Stimulated activated CD4-positive, alpha-beta T cell treated with anti-CD3 and anti-CD28 coated beads, Interleukin-1b, Interleukin-23, amount 100 ng/mL, for 24 hours (primary cell): Measurements from ENCODE around the gene HBS1L.
A peak's percentile ranks its signal among the peaks of the same experiment; 100 is the strongest.

Experiments used
- DNase-seq, 4 experiments: peaks; one replicate each; pipeline ENCODE4 v3.0.0-alpha.2; 2020; ENCODE audit warnings: low read depth in 4 of 4, low spot score in 1 of 4

HBS1L gene

GRCh38 chr6:135002974-135003703 lies 51.5 kb downstream of the HBS1L start:
- no peak for DNase-seq

DNA sequence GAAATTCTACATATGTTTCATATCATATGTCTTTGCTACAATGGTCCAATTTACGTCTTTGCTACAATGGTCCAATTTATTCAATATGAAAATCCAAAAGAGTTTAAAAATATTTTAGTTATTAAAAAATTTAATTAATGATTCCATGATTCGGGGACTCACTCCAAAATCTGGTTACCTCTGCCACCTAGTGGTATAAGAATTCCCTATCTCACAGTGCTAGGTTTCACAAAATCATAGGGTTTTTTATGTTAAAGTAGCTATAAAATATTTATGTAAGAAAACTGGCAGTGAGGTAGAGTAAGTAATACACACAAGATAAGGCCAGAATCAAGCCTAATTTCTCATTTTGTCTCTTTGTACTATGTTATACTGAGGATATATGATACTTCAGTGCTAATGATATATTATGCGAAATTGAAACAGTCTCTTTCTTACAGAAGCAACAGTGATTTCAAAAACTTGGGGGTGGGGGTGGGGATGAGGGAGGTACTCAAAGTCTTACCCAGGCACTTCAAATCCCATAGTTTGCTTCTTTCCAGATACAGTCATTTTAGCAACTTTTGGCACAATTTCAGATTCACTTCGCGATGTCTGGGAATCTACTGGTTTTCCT lies 52.3 kb downstream of the HBS1L start:
- DNase-seq = no peak

- no peak for DNase-seq
Observed at GRCh38 chr6:134999107-134999506, 55.5 kb downstream of the HBS1L start.

DNA sequence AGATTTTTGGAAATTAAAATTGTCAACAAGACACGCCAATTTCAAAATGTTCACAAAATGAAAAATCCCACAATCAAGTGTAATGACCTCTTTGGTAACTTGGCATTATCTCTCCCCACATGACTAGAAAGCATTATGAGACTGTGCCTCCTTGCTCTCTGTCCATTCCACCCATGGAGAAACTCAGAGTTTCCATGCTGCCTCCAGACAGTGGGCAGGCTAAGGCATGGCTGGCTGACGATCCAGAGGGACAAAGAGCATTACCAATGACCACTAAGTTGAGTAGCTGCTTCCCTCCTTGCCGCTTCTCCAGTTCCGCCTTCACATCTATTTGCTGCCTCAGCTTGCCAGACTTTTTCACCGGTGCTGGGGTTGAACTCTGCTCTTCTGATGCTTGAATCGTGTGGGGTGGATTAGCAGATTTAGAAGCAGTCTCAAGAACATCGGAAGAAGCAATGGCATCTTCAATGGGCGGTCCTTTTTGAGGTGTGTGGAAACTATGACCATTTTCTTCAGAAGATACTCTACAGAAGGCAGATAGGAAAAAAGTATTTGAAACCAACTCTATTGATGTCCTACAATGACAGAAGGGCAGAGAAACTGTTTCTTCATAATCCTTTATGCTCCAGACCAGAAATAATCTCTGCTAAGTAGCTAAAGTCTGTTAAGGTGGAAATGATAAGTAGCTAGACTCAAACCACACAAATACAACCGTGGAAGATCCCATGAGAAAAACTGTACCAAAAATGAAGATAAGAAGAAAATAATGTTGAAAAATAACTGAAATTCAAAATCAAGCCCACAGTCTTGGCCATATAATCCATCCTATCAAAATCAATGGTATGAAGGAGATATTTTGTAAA lies 57.3 kb downstream of the HBS1L start:
- no peak for DNase-seq

- DNase-seq = no peak
Observed at GRCh38 chr6:134995536-134995935, 59.1 kb downstream of the HBS1L start.

DNA sequence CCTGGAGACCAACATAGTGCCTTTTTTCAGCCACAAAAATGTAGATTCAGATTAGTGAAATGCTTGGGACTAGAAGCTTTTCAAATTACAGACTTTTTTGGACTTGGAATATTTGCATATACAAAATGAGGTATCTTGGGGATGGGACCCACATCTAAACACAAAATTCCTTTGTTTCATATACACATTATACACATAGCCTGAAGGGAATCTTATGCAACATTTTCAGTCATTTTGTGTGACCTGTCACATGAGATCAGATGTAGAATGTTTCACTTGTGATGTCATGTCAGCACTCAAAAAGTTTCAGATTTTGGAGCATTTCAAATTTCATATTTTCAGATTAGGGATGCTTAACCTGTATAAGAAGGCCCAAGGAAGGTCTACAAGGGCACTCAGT lies 60.2 kb downstream of the HBS1L start:
- DNase-seq = no peak

- DNase-seq = no peak
Observed at GRCh38 chr6:134992155-134992554, 62.5 kb downstream of the HBS1L start.

- DNase-seq = no peak
Observed at GRCh38 chr6:134990262-134990661, 64.4 kb downstream of the HBS1L start.

GRCh38 chr6:134984821-134985220 lies 69.8 kb downstream of the HBS1L start:
- no peak for DNase-seq

DNA sequence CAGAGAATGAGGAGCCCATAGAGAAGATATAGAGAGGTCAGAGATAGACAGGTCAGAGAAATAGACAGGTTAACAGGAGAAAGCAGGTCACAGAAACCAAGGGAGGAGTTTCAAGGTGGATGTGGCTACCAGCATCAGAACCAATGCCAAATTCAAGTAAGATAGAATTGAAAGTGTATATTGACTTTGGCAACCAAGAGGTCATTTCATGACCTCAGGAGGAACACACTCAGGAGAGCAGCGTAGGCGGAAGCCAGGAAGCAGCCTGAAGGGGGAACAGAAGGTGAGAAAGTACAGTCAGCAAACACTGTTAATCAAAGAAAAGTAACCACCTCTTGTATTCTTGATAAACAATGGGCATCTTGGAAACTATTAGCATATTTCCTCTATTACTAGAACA lies 70.8 kb downstream of the HBS1L start:
- DNase-seq = no peak

- DNase-seq = no peak
Observed at GRCh38 chr6:134982161-134982560, 72.5 kb downstream of the HBS1L start.

GRCh38 chr6:134980846-134981245 lies 73.8 kb downstream of the HBS1L start:
- DNase-seq = no peak

DNA sequence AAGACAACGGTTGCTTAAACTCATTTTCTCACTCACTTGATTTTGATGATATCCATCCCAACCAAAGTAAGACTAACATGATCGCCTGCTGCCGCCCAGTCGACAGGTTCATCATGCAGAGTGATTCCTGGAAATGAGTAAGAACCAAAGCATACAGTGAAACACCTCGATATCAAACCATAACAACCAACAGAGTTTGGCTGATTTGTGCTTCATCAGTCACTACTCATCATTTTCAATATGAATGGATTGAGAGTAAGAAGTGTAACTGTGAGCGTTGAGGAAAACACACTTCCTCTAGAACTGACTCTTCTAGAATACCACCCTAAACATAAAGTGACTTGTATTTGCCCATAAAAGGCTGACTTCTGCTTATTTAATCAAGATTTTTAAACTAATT lies 75.5 kb downstream of the HBS1L start:
- DNase-seq = peak in 3 of 4 experiments; percentile 4 to 37 (median 35)

- DNase-seq = no peak
Observed at GRCh38 chr6:134974370-134974769, 80.3 kb downstream of the HBS1L start.

DNA sequence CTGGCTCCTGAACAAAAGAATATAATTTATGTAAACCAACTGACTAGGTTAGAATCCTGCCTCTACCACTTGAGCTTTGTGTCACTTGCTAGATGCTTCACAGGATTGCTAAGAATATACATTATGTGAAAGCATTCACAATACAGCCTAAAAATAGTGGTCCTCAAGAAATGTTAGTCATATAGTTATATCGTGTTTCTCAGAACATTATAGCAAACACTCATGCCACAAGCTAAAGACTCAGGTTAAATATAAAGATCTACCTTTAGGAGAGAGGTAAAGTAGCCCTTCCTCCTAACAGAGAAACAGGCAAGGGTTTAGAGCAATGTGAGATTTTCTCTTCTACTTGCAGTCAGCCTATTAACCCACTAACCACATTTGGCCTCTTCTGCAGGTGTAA lies 86.9 kb downstream of the HBS1L start:
- no peak for DNase-seq

DNA sequence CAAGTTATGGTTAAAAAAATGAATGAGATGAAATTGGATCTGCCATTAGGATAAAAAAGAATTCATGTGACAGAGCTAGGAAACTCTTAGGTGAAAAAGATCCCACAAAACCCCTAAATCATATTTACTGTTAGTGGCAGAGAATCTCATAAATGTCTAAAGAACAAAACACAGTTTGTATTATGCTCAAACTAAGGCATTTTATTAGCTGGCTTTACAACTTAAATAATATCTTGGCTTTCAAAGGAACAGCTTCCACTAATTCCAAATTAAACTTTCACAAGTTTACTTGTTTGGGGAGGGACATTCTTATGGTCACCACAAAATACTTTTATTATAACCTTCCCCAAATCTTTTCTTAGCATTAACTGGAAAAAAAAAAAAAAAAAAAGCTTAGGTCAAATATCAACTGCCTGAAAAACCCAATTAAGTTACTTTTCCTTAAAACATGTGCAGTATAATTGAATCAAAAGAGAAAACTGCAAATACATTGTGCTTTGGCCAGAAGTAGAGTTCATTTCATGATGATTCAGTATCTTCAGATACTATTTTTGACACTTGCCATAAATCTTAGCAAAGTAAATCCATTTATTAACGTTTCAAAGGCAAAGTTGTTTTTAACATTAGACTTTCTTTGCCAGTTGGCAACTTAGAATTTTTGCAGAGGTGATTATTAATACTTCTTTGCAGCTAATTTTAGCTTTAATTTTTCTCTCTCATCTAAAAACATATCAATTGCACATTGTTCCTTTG lies 90.0 kb downstream of the HBS1L start:
- DNase-seq = no peak

DNA sequence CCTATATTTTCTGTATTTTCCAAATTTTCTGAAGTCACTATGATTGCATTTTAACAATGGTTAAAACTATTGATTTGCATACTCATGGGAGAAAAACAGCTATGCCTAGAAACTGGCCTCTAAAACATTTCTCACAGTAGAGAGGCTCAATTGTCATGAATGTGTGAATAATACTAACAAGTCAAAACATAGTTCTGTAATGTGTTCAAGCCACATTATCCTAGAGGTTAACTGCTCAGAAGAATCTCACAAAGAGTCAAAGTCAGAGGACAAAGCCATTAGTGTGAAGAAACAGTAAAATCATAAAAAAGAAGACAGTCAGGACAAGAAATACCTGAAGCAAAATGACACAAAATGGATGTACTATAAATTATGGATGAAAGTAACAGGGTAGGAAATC lies 92.2 kb downstream of the HBS1L start:
- DNase-seq = no peak

DNA sequence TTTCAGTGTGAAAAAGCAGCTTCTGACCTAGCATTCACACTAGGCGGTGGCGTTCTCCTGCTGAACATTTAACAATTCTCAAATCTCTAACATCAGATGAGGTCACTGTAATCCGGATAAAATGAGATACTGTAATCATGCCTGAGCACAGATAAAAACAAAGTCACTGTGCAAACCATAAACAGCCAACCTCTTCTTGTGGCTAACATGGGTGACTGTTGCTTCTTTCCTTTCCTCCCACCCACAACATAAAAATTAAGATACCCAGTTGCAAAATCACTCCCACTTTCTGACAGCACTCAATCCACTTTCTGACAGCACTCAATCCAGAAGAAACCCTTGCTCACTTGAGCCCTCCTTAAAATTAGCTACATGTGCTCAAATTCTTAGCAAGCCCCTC lies 93.3 kb downstream of the HBS1L start:
- DNase-seq = no peak

DNA sequence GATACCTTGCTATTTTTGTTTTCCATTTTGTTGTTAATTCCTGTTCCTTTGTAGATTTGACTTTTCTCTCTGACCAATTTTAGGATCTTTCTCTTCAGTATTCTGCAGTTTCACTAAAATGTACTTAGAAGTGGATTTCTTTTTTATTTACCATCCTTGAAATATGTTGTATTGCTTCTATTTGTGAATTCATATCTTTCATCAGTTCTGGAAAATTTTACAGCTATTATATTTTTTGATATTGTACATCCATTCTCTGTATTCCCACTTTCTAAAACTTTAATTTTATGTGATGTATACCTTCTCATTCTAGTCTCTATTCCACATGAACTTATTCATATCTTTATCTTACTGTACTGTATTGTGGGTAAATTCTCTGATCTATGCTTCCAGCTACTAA lies 95.0 kb downstream of the HBS1L start:
- DNase-seq = no peak

DNA sequence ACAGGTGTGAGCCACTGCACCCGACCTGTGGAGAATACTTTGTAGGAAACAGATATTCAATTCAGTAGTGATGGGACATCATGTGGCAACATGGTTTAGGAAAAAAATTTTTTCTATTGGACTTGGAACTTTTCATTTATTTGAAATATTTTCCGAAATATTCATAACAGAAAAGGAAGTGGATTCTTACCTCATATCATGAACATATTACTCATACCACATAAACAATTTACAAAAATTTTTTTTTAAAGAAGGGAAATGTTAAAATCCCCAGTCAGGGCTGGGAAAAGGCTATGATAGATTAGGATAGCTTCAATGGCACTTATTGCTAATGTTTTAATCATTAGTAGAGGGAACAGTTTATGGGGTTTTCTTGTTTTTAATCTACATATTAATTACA lies 97.9 kb downstream of the HBS1L start:
- DNase-seq = no peak

- DNase-seq = no peak
Observed at GRCh38 chr6:134956032-134956431, 98.6 kb downstream of the HBS1L start.
